Erythroblast (primary cell): ENCODE data around the gene RNF14.

Experiments
- DNase-seq, 2 experiments: peaks; one replicate each; lab custom pipeline; 2025; lab: John Stamatoyannopoulos, UW
- GATA1 ChIP-seq: IDR thresholded peaks from 2 replicates; pipeline ENCODE4 v1.6.1; 2011; ENCODE audit warnings: low read depth, mild to moderate bottlenecking, control low read depth, low read length, moderate library complexity
- POLR2A ChIP-seq: IDR thresholded peaks from 2 replicates; pipeline ENCODE4 v1.6.1; 2011; ENCODE audit warnings: mild to moderate bottlenecking, low read length

The RNF14 gene

GRCh38 chr5:141935538-141935937 is 33.4 kb upstream of the RNF14 start:
- DNase-seq: no peak

GRCh38 chr5:141940695-141941271 is 28.1 kb upstream of the RNF14 start:
- TF ChIP-seq GATA1 (no peak), POLR2A (no peak)
- DNase-seq: no peak

More at GRCh38 chr5:141935538-141935937, 33.4 kb upstream of the RNF14 start:
- TF ChIP-seq POLR2A (no peak), GATA1 (no peak)

- no peak for TF ChIP-seq GATA1
- TF ChIP-seq POLR2A: no peak
- no peak for DNase-seq
Observed at GRCh38 chr5:141941307-141941706, 27.6 kb upstream of the RNF14 start.

GRCh38 chr5:141941779-141942178 is 27.1 kb upstream of the RNF14 start:
- DNase-seq: no peak
- TF ChIP-seq POLR2A (no peak), GATA1 (no peak)

- TF ChIP-seq GATA1 (no peak), POLR2A (no peak)
- DNase-seq: no peak
Observed at GRCh38 chr5:141942185-141942857, 26.6 kb upstream of the RNF14 start.

GRCh38 chr5:141944076-141944475 is 24.8 kb upstream of the RNF14 start:
- DNase-seq: no peak
- TF ChIP-seq GATA1 (no peak), POLR2A (no peak)

- TF ChIP-seq POLR2A (no peak), GATA1 (no peak)
- DNase-seq: no peak
Observed at GRCh38 chr5:141945511-141946051, 23.3 kb upstream of the RNF14 start.

- no peak for DNase-seq
- TF ChIP-seq GATA1: no peak
- TF ChIP-seq POLR2A: no peak
Observed at GRCh38 chr5:141947316-141947715, 21.6 kb upstream of the RNF14 start.

- TF ChIP-seq GATA1 (no peak), POLR2A (no peak)
- DNase-seq: no peak
Observed at GRCh38 chr5:141948812-141949211, 20.1 kb upstream of the RNF14 start.

- DNase-seq: no peak
- TF ChIP-seq POLR2A: no peak
- TF ChIP-seq GATA1: no peak
Observed at GRCh38 chr5:141949511-141949910, 19.4 kb upstream of the RNF14 start.

GRCh38 chr5:141950207-141951005 is 18.5 kb upstream of the RNF14 start:
- TF ChIP-seq POLR2A (no peak), GATA1 (no peak)
- no peak for DNase-seq

GRCh38 chr5:141951332-141951781 is 17.5 kb upstream of the RNF14 start:
- TF ChIP-seq GATA1 (no peak), POLR2A (no peak)
- no peak for DNase-seq

GRCh38 chr5:141952020-141952419 is 16.9 kb upstream of the RNF14 start:
- DNase-seq: no peak
- TF ChIP-seq POLR2A (no peak), GATA1 (no peak)

- TF ChIP-seq POLR2A (no peak), GATA1 (no peak)
- DNase-seq: no peak
Observed at GRCh38 chr5:141954194-141954593, 14.7 kb upstream of the RNF14 start.
